GM18505 (cell line): ENCODE data around the gene IFT172.

Experiments
- ATAC-seq: cut with Tn5 transposase; IDR thresholded peaks from one replicate; pipeline ENCODE4 v1.9.1; 2021; ENCODE audit not compliant: unreplicated experiment
- POLR2A ChIP-seq: IDR thresholded peaks from 4 replicates; pipeline ENCODE4 v1.6.1; 2011; ENCODE audit warnings: borderline replicate concordance; ENCODE audit not compliant: insufficient read depth, insufficient read length; ENCODE audit errors: extremely low read depth

Gene IFT172

DNA sequence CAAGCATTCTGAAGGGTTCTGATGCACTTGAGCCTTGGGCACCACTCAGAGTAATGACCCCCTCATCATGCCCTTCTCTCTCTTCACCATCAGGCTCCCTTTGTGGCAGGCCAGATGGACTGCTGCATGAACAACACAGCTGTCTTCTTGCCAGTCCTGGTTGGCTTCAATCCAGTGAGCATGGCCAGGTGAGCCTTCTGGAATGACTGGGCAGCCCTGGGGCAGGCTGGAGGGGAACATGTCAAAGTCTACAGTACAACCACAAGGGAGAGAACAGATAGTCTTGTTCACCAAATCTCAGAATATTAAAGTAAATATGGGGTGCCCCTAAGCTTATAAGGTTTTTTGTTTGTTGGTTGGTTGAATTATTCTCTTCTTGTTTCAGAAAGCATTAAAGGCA is 11.5 kb upstream of the IFT172 start:
- no peak for ATAC-seq
- no peak for TF ChIP-seq POLR2A

DNA sequence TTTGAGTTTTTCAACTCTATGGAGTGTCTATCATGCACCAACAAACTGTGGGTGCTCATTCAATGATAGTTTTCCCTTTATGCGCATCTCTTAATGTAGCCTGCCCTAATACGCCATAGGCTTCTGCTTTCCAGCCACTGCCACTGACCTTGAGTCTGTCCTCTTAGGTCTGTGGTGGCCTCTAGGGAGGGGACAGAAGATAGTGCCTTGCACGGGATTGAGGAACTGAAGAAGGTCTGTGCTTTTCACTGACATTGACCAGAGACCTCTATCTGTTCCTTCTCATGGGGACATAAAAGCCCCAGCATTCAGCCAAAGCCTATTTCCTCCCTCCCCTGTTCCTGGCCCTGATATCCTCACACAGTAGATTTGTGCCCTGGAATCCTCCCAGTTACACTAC is 9.4 kb upstream of the IFT172 start:
- no peak for TF ChIP-seq POLR2A
- ATAC-seq, result no peak

DNA sequence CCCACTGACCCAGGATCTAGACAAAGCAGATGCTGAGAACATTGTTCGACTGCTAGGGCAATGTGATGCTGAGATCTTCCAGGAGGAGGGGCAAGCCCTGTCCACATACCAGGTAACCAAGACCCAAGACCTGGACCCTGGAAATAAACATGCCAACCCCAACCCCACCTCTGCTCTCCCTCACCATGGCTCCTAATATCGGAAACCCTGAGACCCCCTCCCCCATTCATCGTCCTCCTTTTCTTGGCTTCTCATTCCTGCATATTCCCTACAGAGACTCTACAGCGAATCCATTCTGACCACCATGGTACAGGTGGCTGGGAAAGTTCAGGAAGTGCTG is 7.7 kb upstream of the IFT172 start:
- no peak for ATAC-seq
- no peak for TF ChIP-seq POLR2A

DNA sequence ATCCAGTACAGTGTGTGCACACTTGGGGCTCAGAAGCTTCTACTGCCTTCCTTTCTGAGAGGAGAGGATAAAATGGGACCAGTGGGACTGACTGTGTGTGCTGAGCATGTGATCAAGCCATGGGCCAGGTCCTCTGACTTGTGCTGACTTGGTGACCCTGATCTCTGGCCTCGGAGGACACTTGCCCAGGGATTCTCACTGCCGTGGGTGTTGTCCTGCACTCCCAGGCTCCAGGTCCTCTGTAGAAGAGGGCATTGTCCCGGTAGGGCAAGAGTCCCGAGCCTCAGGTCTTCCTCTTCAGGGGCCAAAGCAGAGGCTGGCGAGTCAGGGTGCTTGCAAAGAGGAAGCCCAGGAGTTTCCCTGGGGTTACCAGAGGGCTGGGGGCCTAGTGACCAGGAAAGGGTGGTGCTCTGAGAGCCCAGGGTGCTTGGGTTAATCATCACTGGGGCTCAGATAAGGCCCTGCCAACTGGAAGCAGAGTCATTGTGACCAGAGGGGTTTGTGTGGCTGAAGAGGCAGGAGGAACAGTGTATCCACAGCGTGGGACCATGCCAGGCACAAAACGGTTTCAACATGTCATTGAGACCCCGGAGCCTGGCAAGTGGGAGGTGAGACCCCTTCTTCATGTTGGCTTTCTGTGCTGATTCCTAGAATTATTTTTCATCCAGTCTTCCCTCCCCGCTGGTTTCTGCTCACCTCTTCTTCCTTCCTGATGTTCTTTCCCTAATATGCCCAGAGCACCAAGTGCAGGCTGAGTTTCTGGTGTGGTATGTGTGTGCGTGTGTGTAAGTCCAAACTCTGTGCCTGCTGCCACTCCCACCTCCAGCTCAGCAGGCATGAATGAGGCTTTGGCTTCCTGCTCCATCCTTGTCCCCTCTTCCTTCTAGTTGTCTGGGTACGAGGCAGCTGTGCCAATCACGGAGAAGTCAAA is 7.1 kb upstream of the IFT172 start, which contains the start of gene GCKR:
Gene GCKR, plus strand, starts transcription at position 483 of the 931 bp plus-strand sequence. Its CDS starts 66 bp downstream, at position 549.
- ATAC-seq, result no peak
- no peak for TF ChIP-seq POLR2A

DNA sequence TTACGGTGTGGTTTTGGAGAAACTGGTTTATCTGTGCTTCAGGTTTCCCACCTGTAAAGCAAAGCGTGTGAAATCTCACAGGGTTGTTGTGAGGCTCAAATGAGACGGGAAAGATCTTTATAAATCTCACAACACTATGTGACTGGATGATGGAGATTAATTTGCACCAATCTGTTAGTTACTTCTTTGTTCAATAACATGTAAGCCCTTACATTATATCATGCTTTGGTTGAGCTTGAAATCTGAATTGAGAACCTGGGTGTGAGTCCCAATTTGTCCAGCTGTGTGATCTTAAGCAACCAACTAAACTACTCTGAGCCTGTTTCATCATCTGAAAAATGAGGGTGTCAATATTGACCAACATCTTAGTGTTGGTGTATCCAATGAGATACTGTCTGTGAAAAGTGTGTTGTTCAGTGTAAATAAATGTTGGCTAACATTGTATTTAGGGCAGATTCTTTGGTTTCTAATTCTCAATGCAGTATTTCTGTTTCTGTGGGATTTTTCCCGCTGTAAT is 6.4 kb upstream of the IFT172 start:
- no peak for TF ChIP-seq POLR2A
- no peak for ATAC-seq

DNA sequence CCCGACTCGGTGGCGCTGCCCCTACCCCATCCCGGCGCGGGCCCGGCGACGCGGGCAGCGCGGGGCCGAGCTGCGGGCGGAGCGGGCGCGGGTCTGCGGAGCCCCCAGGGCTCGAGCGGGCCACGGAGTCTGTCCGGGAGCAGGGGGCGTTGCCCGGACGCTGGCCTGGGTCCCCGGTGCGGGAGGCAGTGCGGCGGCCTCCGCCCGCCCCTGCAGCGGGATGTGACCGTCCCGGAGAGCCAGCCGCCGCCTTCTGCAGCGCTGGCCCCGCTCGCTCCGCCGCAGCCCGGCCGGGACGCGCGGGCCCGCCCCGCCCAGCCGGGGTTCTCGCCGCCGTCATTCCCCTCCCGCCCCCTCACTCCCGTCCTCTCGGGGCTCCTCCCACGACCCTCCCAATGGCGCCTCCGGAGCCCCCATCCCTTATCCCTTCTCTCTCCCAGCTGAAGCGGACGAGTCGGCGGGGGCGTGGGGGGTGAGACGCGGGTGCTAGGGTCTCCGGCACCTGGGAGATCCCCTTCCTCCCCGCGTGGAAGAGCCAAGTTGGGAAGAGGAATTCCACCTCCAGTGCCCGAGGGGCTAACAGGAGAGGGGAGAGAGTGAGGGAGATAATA is 5.5 kb upstream of the IFT172 start, which contains the start of gene FNDC4:
Gene FNDC4, minus strand, starts transcription at position 257 of the 611 bp plus-strand sequence. CDS start 521 bp downstream, outside the sequence.
- TF ChIP-seq POLR2A, result no peak
- no peak for ATAC-seq

DNA sequence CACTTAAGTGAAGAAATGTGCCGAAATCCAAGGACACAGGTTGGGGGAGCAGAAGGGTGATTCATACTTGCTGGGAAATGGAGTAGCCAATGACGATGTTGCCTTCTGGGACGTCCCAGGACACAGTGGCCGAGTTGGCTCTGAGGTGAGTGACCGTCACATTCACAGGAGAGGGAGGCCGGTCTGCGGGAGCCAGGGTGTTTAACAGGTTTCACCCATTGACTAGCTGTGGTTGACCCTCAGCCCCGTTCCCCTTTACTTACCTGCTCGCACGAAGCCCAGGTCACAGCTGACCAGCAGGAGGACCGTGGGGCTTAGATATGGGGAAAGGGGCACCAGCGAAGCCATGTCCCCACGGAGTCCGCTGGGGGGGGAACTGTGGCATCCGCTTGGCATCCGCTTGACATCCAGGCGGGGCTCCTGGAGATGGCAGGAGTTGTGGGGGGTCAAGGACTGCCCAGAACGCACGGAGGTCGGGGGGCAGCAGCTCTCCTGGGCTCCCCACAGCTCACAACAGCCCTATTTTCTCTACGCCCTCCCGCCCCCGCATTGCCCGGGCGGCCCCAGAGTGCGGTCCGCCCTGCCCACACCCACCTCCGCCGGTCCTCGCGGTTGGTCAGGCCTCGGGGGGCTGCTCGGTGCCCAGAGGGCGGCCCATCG is 4.9 kb upstream of the IFT172 start:
- no peak for TF ChIP-seq POLR2A
- no peak for ATAC-seq

DNA sequence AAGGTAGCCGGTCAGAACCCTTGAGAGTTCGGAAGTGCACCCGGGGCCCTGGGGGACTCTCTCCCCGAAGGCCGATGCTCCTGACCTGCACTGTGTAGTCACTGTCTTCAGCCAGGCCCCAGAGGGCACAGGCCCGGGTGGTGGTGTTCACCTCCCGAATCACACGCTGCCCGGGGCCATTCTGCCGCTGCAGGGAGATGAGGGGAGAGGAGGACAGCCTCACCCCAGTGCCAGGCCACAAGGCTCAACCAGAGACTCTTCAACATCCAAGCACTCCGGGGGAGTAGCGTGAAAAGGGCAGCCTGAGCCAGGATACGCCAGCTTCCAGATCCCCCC is 4.4 kb upstream of the IFT172 start:
- no peak for ATAC-seq
- TF ChIP-seq POLR2A, result no peak

DNA sequence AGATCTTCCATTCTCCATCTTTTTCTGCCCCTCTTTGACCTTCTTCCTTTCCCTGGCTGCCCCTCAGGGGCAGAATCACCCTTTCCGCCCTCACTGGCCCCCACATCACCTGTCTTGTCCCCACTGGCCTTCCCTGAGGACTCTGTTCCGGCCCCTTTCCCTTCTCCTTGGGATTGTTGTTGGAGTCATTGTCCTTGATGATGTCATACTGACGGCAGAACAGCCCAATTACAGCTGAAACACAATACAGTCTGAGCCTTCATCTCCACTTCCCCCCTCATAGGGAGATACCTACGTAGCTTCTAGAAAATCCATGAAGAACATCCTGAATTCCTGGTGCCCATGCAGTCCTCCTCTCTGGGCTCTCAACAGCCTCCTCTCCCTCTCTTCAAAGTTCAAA is 3.0 kb upstream of the IFT172 start:
- TF ChIP-seq POLR2A, result no peak
- ATAC-seq, result no peak

DNA sequence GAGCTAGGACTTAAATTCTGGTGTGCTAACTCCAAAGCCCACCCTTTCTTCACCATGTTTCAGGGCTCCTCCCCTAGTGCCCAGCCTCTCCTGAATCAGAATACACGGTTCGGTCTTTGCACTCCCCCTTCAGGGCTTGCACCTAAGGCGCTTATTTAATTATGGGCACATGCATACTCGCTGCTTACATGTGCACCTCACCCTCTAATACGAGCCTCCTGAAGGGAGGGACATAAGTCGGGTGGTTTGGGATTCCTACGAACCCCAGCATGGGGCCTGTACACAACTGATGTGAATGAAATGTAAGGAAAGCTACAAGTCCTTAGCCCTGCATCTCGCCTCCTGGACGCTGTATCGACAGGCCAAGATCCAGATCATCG is 435 bp downstream of the IFT172 start:
- ATAC-seq, result no peak
- no peak for TF ChIP-seq POLR2A

DNA sequence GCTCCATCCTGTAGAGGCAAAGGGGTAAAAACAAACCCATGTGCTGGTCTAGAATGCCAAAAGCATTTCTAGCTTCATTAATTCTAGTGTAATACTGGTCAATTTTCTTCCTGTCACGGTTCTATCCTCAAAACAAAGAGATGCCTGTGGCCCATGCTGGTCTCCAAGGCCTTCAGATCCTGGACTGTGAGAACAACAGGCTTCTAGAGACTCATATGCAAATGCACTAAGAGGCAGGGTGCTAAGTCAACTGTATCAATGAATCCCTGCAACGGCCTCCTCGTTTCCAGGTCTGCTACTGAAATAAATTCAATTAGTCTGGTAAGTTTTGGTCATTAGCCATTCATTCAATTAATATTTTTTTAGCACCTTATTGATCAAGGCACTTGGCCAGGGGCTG is 4.0 kb downstream of the IFT172 start:
- no peak for ATAC-seq
- no peak for TF ChIP-seq POLR2A

DNA sequence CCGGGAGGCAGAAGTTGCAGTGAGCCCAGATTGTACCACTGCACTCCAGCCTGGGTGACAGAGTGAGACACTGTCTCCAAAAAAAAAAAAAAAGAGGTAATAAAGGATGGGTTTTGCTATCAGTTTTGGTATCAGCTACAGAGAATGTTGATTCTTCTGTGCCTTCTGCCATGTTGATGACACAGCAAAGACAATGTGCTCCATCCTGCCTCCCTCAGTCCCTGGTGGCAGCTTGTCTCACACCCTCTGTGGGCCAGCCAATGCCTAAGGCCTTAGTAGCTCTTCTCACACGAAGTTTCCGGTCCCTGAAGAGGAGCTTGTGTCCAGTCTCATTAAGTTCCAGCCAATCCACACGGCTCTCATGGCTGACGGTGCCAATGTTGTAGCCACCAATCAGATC is 17.6 kb downstream of the IFT172 start:
- ATAC-seq, result no peak
- no peak for TF ChIP-seq POLR2A

DNA sequence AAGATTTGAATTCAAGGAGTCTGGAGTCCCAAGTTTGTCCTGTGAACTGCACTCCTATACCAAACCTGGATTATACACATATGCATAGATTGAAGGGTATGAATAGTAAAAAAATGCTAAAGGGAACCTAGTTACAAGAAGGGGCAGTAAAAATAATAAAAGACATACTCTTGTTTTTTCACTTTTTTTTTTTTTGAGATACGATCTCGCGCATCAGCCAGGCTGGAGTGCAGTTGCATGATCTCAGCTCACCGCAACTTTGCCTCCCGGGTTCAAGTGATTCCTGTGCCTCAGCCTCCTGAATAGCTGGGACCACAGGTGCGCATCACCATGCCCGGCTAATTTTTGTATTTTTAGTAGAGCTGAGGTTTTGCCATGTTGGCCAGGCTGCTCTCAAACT is 25.1 kb downstream of the IFT172 start:
- TF ChIP-seq POLR2A, result no peak
- no peak for ATAC-seq
